ENCODE measurements around the gene MRGPRX4.

Gene MRGPRX4

DNA sequence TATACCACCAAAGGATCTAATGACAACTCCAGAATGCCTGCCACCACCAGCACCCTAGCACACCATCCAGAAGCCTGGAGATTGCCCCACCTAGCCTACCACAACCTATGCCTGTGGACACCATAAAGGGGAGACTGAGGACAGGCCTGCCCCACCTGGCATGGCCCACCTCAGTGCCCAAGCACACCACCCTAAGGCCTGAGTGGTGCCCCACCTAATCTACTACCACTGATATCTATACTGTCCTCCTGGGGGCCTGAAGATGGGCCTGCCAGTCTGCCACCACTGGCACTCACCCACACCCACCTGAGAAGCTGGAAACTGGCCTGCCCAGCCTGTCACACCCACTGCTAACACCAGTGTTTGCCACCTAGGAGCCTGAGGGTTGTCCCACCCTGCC is 32.1 kb downstream of the MRGPRX4 start:
- no peak for TF ChIP-seq POLR2AphosphoS5 (IDR thresholded peaks at IDR 0.05; ENCODE audit: low read depth, low read length)
- TF ChIP-seq SIN3A (IDR thresholded peaks at IDR 0.05; ENCODE audit: borderline replicate concordance, insufficient read depth, low read length) = no peak
- TF ChIP-seq TAF1 (IDR thresholded peaks at IDR 0.05; ENCODE audit: borderline replicate concordance, insufficient read depth, low read length) = no peak
- TF ChIP-seq, protein P1, sequence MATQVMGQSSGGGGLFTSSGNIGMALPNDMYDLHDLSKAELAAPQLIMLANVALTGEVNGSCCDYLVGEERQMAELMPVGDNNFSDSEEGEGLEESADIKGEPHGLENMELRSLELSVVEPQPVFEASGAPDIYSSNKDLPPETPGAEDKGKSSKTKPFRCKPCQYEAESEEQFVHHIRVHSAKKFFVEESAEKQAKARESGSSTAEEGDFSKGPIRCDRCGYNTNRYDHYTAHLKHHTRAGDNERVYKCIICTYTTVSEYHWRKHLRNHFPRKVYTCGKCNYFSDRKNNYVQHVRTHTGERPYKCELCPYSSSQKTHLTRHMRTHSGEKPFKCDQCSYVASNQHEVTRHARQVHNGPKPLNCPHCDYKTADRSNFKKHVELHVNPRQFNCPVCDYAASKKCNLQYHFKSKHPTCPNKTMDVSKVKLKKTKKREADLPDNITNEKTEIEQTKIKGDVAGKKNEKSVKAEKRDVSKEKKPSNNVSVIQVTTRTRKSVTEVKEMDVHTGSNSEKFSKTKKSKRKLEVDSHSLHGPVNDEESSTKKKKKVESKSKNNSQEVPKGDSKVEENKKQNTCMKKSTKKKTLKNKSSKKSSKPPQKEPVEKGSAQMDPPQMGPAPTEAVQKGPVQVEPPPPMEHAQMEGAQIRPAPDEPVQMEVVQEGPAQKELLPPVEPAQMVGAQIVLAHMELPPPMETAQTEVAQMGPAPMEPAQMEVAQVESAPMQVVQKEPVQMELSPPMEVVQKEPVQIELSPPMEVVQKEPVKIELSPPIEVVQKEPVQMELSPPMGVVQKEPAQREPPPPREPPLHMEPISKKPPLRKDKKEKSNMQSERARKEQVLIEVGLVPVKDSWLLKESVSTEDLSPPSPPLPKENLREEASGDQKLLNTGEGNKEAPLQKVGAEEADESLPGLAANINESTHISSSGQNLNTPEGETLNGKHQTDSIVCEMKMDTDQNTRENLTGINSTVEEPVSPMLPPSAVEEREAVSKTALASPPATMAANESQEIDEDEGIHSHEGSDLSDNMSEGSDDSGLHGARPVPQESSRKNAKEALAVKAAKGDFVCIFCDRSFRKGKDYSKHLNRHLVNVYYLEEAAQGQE (IDR thresholded peaks at IDR 0.05; ENCODE audit: insufficient read depth in 1 of 2, low read depth in 2 of 2, low read length in 2 of 2) = no peak
- no peak for TF ChIP-seq FOXP2 (optimal IDR thresholded peaks at IDR 0.05; ENCODE audit: borderline replicate concordance, extremely low read depth, extremely low read length, insufficient read depth)

DNA sequence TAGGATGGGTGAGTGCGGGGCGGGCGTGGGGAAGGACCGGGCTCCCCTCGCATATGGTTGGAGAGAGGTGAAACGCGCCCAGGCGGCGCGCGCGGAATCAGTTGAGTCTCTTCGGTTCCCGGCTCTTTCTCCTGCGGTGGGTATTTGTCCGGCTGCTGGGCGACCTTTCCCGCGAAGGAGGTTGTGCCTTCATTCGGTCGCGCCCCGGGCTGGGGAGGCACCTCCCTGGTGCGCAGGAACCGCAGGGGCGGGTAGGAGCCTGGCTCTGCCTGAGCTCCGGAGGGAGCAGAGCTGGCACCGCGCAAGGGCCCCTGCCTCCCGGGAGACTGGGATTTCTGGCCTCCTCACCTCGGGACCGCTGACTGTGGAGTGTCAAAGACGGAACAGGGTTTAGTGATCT is 36.4 kb downstream of the MRGPRX4 start:
- no peak for TF ChIP-seq POLR2AphosphoS5 (IDR thresholded peaks at IDR 0.05; ENCODE audit: low read depth, low read length)

- TF ChIP-seq, protein P1 (IDR thresholded peaks at IDR 0.05; ENCODE audit: insufficient read depth in 1 of 2, low read depth in 2 of 2, low read length in 2 of 2) = no peak
- TF ChIP-seq POLR2AphosphoS5 (IDR thresholded peaks at IDR 0.05; ENCODE audit: low read depth, low read length) (no peak), SIN3A (IDR thresholded peaks at IDR 0.05; ENCODE audit: borderline replicate concordance, insufficient read depth, low read length) (no peak), TAF1 (IDR thresholded peaks at IDR 0.05; ENCODE audit: borderline replicate concordance, insufficient read depth, low read length) (no peak), FOXP2 (optimal IDR thresholded peaks at IDR 0.05; ENCODE audit: borderline replicate concordance, extremely low read depth, extremely low read length, insufficient read depth) (no peak)
These were observed 48.7 kb downstream of the MRGPRX4 start for GRCh38 chr11:18221274-18221876.

GRCh38 chr11:18222814-18223421 is 50.3 kb downstream of the MRGPRX4 start:
- TF ChIP-seq FOXP2 (optimal IDR thresholded peaks at IDR 0.05; ENCODE audit: borderline replicate concordance, extremely low read depth, extremely low read length, insufficient read depth) (no peak), POLR2AphosphoS5 (IDR thresholded peaks at IDR 0.05; ENCODE audit: low read depth, low read length) (no peak), TAF1 (IDR thresholded peaks at IDR 0.05; ENCODE audit: borderline replicate concordance, insufficient read depth, low read length) (no peak), SIN3A (IDR thresholded peaks at IDR 0.05; ENCODE audit: borderline replicate concordance, insufficient read depth, low read length) (no peak)
- TF ChIP-seq, protein P1 (IDR thresholded peaks at IDR 0.05; ENCODE audit: insufficient read depth in 1 of 2, low read depth in 2 of 2, low read length in 2 of 2) = no peak
